BLaER1 (cell line): ENCODE data around the gene NAV2.

Experiments used
- H3K27ac ChIP-seq: shearing (Covaris generic); formaldehyde crosslinking; 2 replicates; pipeline ENCODE4 v1.8.1; 2022
- H3K27me3 ChIP-seq: shearing (Covaris generic); formaldehyde crosslinking; 2 replicates; pipeline ENCODE4 v1.8.1; 2022
- H3K36me3 ChIP-seq: shearing (Covaris generic); formaldehyde crosslinking; 2 replicates; pipeline ENCODE4 v1.8.1; 2022
- H3K4me1 ChIP-seq: shearing (Covaris generic); formaldehyde crosslinking; 2 replicates; pipeline ENCODE4 v1.8.1; 2022
- H3K4me2 ChIP-seq: shearing (Covaris generic); formaldehyde crosslinking; 2 replicates; pipeline ENCODE4 v1.8.1; 2022
- H3K4me3 ChIP-seq: shearing (Covaris generic); formaldehyde crosslinking; 2 replicates; pipeline ENCODE4 v1.8.1; 2022
- H3K9ac ChIP-seq: shearing (Covaris generic); formaldehyde crosslinking; 2 replicates; pipeline ENCODE4 v1.8.1; 2022
- H3K9me3 ChIP-seq: shearing (Covaris generic); formaldehyde crosslinking; 2 replicates; pipeline ENCODE4 v1.8.1; 2022
- H4K20me1 ChIP-seq: shearing (Covaris generic); formaldehyde crosslinking; 2 replicates; pipeline ENCODE4 v1.8.1; 2022
- Cebpa-rat ChIP-seq: shearing (Covaris generic); IDR thresholded peaks from 2 replicates; pipeline ENCODE4 v1.8.1; 2022

NAV2 gene, protein sequence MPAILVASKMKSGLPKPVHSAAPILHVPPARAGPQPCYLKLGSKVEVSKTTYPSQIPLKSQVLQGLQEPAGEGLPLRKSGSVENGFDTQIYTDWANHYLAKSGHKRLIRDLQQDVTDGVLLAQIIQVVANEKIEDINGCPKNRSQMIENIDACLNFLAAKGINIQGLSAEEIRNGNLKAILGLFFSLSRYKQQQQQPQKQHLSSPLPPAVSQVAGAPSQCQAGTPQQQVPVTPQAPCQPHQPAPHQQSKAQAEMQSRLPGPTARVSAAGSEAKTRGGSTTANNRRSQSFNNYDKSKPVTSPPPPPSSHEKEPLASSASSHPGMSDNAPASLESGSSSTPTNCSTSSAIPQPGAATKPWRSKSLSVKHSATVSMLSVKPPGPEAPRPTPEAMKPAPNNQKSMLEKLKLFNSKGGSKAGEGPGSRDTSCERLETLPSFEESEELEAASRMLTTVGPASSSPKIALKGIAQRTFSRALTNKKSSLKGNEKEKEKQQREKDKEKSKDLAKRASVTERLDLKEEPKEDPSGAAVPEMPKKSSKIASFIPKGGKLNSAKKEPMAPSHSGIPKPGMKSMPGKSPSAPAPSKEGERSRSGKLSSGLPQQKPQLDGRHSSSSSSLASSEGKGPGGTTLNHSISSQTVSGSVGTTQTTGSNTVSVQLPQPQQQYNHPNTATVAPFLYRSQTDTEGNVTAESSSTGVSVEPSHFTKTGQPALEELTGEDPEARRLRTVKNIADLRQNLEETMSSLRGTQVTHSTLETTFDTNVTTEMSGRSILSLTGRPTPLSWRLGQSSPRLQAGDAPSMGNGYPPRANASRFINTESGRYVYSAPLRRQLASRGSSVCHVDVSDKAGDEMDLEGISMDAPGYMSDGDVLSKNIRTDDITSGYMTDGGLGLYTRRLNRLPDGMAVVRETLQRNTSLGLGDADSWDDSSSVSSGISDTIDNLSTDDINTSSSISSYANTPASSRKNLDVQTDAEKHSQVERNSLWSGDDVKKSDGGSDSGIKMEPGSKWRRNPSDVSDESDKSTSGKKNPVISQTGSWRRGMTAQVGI (N-terminal part only)

GRCh38 chr11:19712281-19713195, at the start of gene NAV2:
NAV2 (plus strand) TSS chr11:19712837; CDS start chr11:19713696, 859 bp downstream.
- Histone ChIP-seq H3K4me3 (peak within 1 kb of the TSS; percentile 75), H3K9me3 (no peaks in the 10 kb centered on the region), H4K20me1 (peaks cover 15% of the 10 kb centered on the region; the same call in 1 of the 2 replicates), H3K27ac (peak within 1 kb of the TSS; percentile 92), H3K4me1 (peaks cover 30% of the 10 kb centered on the region), H3K36me3 (no peaks in the 10 kb centered on the region), H3K4me2 (peak within 1 kb of the TSS; percentile 99), H3K27me3 (peaks cover 44% of the 10 kb centered on the region), H3K9ac (peak within 1 kb of the TSS; percentile 84)
- no peak for TF ChIP-seq Cebpa-rat

- no peaks in the 10 kb centered on the region for H3K36me3 ChIP-seq
- H3K4me1 ChIP-seq = no peaks in the 10 kb centered on the region
- no peak overlapping the region for H3K4me2 ChIP-seq
- no peaks in the 10 kb centered on the region for H3K27me3 ChIP-seq
- H3K9me3 ChIP-seq = no peaks in the 10 kb centered on the region
- H3K4me3 ChIP-seq = no peak overlapping the region
- TF ChIP-seq Cebpa-rat = no peak
- H3K9ac ChIP-seq = no peak overlapping the region
- no peak overlapping the region for H3K27ac ChIP-seq
- H4K20me1 ChIP-seq = no peaks in the 10 kb centered on the region
Observed at GRCh38 chr11:19663206-19663605, 49.4 kb upstream of the NAV2 start.

DNA sequence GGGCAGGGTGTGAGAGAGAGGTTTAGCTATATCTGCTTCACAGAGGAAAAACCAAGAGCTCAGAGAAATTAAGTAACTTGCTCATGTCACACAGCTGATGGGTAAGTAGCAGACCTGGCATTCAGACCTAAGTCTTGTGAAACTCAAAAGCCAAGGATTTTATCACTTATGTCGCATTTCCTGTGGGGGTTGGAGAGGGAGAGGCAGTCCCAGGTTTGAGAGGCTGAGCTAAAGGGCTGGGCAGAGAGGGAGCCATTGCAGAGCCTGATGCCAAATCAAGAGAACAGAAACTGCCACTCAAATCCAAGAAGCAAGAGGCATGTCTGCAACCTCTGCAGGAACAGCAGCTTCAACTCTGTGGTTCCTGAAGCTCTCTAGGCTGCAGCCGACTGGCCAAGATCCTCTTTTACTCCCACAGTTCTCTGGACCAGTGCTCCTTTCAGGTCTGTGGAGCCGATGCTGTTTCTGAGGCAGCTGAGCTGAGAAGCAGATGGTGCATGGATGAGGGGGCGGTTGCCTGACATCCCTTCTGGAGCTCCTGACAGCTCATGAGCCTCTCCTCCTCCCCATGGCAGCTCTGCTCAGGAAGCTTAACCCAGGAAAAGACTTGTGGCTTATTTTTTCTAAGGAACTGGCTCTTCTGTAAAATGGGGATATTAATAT, 47.6 kb upstream of the NAV2 start:
- H3K4me3 ChIP-seq = no peak overlapping the region
- H3K4me1 ChIP-seq = no peaks in the 10 kb centered on the region
- H3K27ac ChIP-seq = no peak overlapping the region
- no peak overlapping the region for H3K9ac ChIP-seq
- H3K9me3 ChIP-seq = no peaks in the 10 kb centered on the region
- no peaks in the 10 kb centered on the region for H3K36me3 ChIP-seq
- no peaks in the 10 kb centered on the region for H3K27me3 ChIP-seq
- no peak for TF ChIP-seq Cebpa-rat
- no peaks in the 10 kb centered on the region for H4K20me1 ChIP-seq
- no peak overlapping the region for H3K4me2 ChIP-seq

DNA sequence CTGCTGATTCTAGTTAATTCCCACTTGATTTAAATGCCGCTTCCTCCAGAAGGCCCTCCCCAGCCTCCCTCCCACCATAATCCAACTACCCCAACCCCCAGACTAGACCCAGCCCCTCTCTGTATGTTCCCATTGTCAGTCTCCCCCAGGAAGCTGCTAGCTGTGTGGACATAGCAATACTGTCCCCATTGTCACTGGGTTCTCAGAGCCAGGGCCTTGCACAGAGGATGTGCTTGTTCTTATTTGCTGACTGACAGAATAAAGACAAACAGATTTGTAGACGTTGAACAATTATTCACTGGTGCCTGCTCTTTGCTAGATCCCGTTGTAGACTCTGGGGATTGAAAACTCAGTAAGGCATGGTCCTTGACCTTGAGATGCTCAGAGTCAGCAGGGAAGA, 45.7 kb upstream of the NAV2 start:
- no peak overlapping the region for H3K4me3 ChIP-seq
- H3K4me2 ChIP-seq = no peak overlapping the region
- H3K36me3 ChIP-seq = no peaks in the 10 kb centered on the region
- no peaks in the 10 kb centered on the region for H3K27me3 ChIP-seq
- no peaks in the 10 kb centered on the region for H4K20me1 ChIP-seq
- no peaks in the 10 kb centered on the region for H3K4me1 ChIP-seq
- no peaks in the 10 kb centered on the region for H3K9me3 ChIP-seq
- H3K27ac ChIP-seq = no peak overlapping the region
- no peak overlapping the region for H3K9ac ChIP-seq
- TF ChIP-seq Cebpa-rat = no peak

DNA sequence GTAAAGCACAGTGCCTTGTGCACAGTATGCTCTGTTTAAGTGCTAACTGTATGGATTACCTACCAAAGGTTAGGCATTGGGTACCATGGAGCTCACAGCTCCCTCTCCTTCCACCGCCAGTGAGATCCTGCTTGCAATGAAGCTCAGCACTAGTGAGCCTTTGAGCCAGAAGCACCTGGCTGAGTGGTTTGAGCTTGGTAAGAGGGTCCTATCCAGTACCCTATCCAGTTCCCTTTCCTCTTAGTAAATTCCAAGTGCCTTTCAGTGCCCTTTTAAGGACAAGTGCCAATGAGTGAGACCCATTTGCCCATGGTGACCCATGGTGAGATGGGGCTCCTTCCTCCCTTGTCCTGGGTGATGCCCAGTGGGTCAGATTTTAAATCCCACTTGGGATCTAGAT, 43.1 kb upstream of the NAV2 start:
- Histone ChIP-seq H3K4me1 (peaks cover 7% of the 10 kb centered on the region), H3K27me3 (no peaks in the 10 kb centered on the region), H3K27ac (no peak overlapping the region), H3K9ac (no peak overlapping the region), H3K36me3 (no peaks in the 10 kb centered on the region), H3K4me2 (no peak overlapping the region), H3K9me3 (no peaks in the 10 kb centered on the region), H3K4me3 (no peak overlapping the region), H4K20me1 (no peaks in the 10 kb centered on the region)
- TF ChIP-seq Cebpa-rat = no peak

DNA sequence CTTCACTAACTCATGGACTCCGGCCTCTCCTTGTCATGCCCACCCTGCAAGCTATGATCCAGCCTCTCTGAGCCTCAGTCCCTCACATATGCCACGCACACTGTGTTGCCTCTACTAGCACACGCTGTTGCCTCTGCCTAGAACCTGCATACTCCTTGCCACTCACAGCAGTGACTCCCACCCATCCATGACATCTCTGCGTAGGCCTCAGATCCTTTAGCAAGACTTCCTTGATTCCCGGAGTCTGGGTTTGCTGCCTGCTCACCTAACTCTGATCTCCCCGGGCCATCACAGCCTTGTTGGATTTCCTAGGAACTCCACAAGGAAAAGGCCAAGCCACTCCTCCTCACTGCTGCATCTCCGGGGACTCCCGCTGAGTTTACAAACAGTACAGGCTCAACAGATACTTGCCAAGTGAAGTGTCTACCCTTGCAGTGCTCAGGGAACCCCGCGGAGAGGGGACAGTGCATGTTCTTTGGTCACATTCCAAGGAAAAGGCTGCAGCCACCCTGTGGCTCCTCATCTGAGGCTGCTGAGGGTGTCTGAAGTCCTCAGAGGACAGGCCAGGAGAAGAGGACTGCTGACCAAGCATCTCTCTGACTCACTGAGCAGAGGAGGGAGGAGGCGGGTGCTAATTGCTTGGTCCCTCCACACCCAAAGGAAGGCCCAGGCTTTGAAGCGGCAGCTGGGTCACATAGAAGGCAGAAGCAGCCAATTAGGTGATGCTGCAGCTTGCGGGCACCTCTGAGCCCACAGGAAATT, 42.4 kb upstream of the NAV2 start:
- Histone ChIP-seq H3K36me3 (no peaks in the 10 kb centered on the region), H3K4me3 (no peak overlapping the region), H3K4me1 (peaks cover 14% of the 10 kb centered on the region), H3K27ac (no peak overlapping the region), H3K9ac (no peak overlapping the region), H3K9me3 (no peaks in the 10 kb centered on the region), H4K20me1 (no peaks in the 10 kb centered on the region), H3K27me3 (no peaks in the 10 kb centered on the region), H3K4me2 (no peak overlapping the region)
- TF ChIP-seq Cebpa-rat = no peak

GRCh38 chr11:19672586-19673206, 39.9 kb upstream of the NAV2 start:
- no peak overlapping the region for H3K4me2 ChIP-seq
- H3K27ac ChIP-seq = no peak overlapping the region
- no peak overlapping the region for H3K4me3 ChIP-seq
- H3K27me3 ChIP-seq = no peaks in the 10 kb centered on the region
- no peaks in the 10 kb centered on the region for H3K9me3 ChIP-seq
- H3K9ac ChIP-seq = no peak overlapping the region
- no peaks in the 10 kb centered on the region for H3K36me3 ChIP-seq
- no peak for TF ChIP-seq Cebpa-rat
- H4K20me1 ChIP-seq = no peaks in the 10 kb centered on the region
- peaks cover 32% of the 10 kb centered on the region for H3K4me1 ChIP-seq
